HepG2 (cell line): ENCODE data around the gene C2CD2. TPM values are rescaled to one million over a fixed set of nuclear protein-coding genes. Genes with fewer than 3 reads are reported as not detected.
A peak's percentile ranks its signal among the peaks of the same experiment; 100 is the strongest.

Experiments
- ATF4 ChIP-seq, 2 experiments: fragments of 450-650 bp in 1 of 2; sonication (generic) in 1 of 2; formaldehyde crosslinking; IDR thresholded peaks; 2 replicates each; pipeline versions ENCODE4 v1.5.0 to v1.8.0; 2020 to 2022; ENCODE audit warnings: mild to moderate bottlenecking in 1 of 2, missing genetic modification reagents in 1 of 2
- CBX1 ChIP-seq: IDR thresholded peaks from one replicate; pipeline ENCODE4 v1.6.1; 2016; ENCODE audit warnings: antibody characterized with exemption, low read depth
- CENPX ChIP-seq: sonication (generic); formaldehyde crosslinking; IDR thresholded peaks from 2 replicates; pipeline ENCODE4 v1.9.0; 2021; ENCODE audit warnings: mild to moderate bottlenecking, missing genetic modification reagents, moderate library complexity
- FIP1L1 ChIP-seq: fragments of 200-400 bp; formaldehyde crosslinking; IDR thresholded peaks from 2 replicates; pipeline ENCODE4 v1.6.1; 2018; ENCODE audit warnings: low read depth, mild to moderate bottlenecking, low read length, moderate library complexity, borderline replicate concordance; ENCODE audit not compliant: insufficient read depth
- JUN ChIP-seq: sonication (generic); formaldehyde crosslinking; IDR thresholded peaks from 2 replicates; pipeline ENCODE4 v1.4.0; 2020; ENCODE audit warnings: mild to moderate bottlenecking, missing genetic modification reagents
- MIER3 ChIP-seq: IDR thresholded peaks from 2 replicates; pipeline ENCODE4 v1.6.1; 2016; ENCODE audit warnings: missing compliant biosample characterization, borderline replicate concordance
- MTF1 ChIP-seq: sonication (generic); formaldehyde crosslinking; IDR thresholded peaks from 2 replicates; pipeline ENCODE4 v1.5.0; 2020; ENCODE audit warnings: missing genetic modification reagents
- NPAS2 ChIP-seq: sonication (generic); formaldehyde crosslinking; IDR thresholded peaks from 2 replicates; pipeline ENCODE4 v1.8.0; 2022; ENCODE audit warnings: mild to moderate bottlenecking, missing genetic modification reagents, borderline replicate concordance
- SIN3B ChIP-seq: fragments of 150-350 bp; IDR thresholded peaks from 2 replicates; pipeline ENCODE4 v1.6.1; 2014; ENCODE audit warnings: low read length
- STAT6 ChIP-seq: sonication (generic); formaldehyde crosslinking; IDR thresholded peaks from 2 replicates; pipeline ENCODE4 v1.4.0; 2020; ENCODE audit warnings: missing genetic modification reagents, mild to moderate bottlenecking, borderline replicate concordance
- THAP8 ChIP-seq: sonication (generic); formaldehyde crosslinking; IDR thresholded peaks from 2 replicates; pipeline ENCODE4 v1.5.1; 2020; ENCODE audit warnings: missing genetic modification reagents, mild to moderate bottlenecking, borderline replicate concordance
- ZBTB10 ChIP-seq: sonication (generic); formaldehyde crosslinking; IDR thresholded peaks from 2 replicates; pipeline ENCODE4 v1.4.0; 2020; ENCODE audit warnings: missing genetic modification reagents, borderline replicate concordance
- ZMAT5 ChIP-seq: sonication (generic); formaldehyde crosslinking; IDR thresholded peaks from 2 replicates; pipeline ENCODE4 v1.5.0; 2020; ENCODE audit warnings: mild to moderate bottlenecking, low read depth, missing genetic modification reagents, borderline replicate concordance
- ZMYM4 ChIP-seq: sonication (generic); formaldehyde crosslinking; IDR thresholded peaks from 2 replicates; pipeline ENCODE4 v1.8.1; 2023; ENCODE audit warnings: mild to moderate bottlenecking, missing genetic modification reagents
- ZNF143 ChIP-seq: sonication (generic); formaldehyde crosslinking; IDR thresholded peaks from 2 replicates; pipeline ENCODE4 v1.4.0; 2020; ENCODE audit warnings: missing genetic modification reagents
- ZNF24 ChIP-seq: fragments of 450-650 bp; IDR thresholded peaks from 2 replicates; pipeline ENCODE4 v1.6.1; 2017; ENCODE audit warnings: antibody characterized with exemption, mild to moderate bottlenecking
- ZNF3 ChIP-seq: IDR thresholded peaks from 2 replicates; pipeline ENCODE4 v1.7.0; 2017; ENCODE audit warnings: inconsistent platforms
- ZNF430 ChIP-seq: sonication (generic); formaldehyde crosslinking; IDR thresholded peaks from 2 replicates; pipeline ENCODE4 v1.9.0; 2021; ENCODE audit warnings: mild to moderate bottlenecking, missing genetic modification reagents
- ZNF549 ChIP-seq: sonication (generic); formaldehyde crosslinking; IDR thresholded peaks from 2 replicates; pipeline ENCODE4 v1.5.0; 2020; ENCODE audit warnings: missing genetic modification reagents
- ZNF672 ChIP-seq: sonication (generic); formaldehyde crosslinking; IDR thresholded peaks from 2 replicates; pipeline ENCODE4 v1.8.1; 2022; ENCODE audit warnings: missing genetic modification reagents
- ZNF784 ChIP-seq: sonication (generic); formaldehyde crosslinking; IDR thresholded peaks from 2 replicates; pipeline ENCODE4 v1.5.1; 2020; ENCODE audit warnings: missing genetic modification reagents, mild to moderate bottlenecking, borderline replicate concordance
- ZNF850 ChIP-seq: sonication (generic); formaldehyde crosslinking; conservative IDR thresholded peaks from 2 replicates; pipeline ENCODE4 v1.9.0; 2021; ENCODE audit warnings: mild to moderate bottlenecking, missing genetic modification reagents
- polyA plus RNA-seq, 8 experiments: library from polyadenylated mRNA; depleted of rRNA in 3 of 8; stranded (reverse) in 7 of 8; unstranded in 1 of 8; fragments of >200 nt; fragmentation: Illumina TruSeq in 4 of 8; extraction: Trizol in 4 of 8; gene quantifications; 2 replicates each; pipeline versions ENCODE4 v1.2.1 to v1.2.3, GENCODE V29; 2011 to 2016; ENCODE audit warnings: low read depth in 4 of 8, missing spikeins in 1 of 8, mixed read lengths in 1 of 8; ENCODE audit not compliant: insufficient read depth in 1 of 8
- total RNA-seq, 5 experiments: library from RNA; depleted of rRNA; stranded (reverse); fragments of >200 nt; fragmentation: Illumina TruSeq; extraction: Trizol; gene quantifications; 2 replicates each; pipeline ENCODE4 v1.2.3, GENCODE V29; 2016; ENCODE audit warnings: low read depth in 1 of 5

Gene C2CD2
- total and polyA plus RNA-seq, 2 of the 13 experiments (the other 11 are each of a cell fraction or from before 2014, with no cell fraction given) = 12.5 to 19.7 TPM

- TF ChIP-seq SIN3B (no peak), ZMYM4 (CRISPR knock-in tag) (no peak), ATF4 (CRISPR knock-in tag; IDR thresholded peaks at IDR 0.05) (no peak), ZNF784 (CRISPR knock-in tag) (0 out of 2 replicates have a peak, but pooled peaks have one; percentile 49), ZNF430 (no peak), MIER3 (CRISPR knock-in tag) (no peak), STAT6 (CRISPR knock-in tag) (no peak), ZNF3 (CRISPR knock-in tag) (no peak), ZBTB10 (CRISPR knock-in tag) (no peak), CBX1 (no peak), ZNF24 (no peak), ZNF143 (CRISPR knock-in tag) (peak; percentile 85), ZNF672 (CRISPR knock-in tag) (no peak), ZNF549 (no peak), MTF1 (CRISPR knock-in tag) (no peak), ZMAT5 (CRISPR knock-in tag) (no peak), THAP8 (CRISPR knock-in tag) (no peak), FIP1L1 (no peak), ZNF850 (CRISPR knock-in tag) (no peak), CENPX (CRISPR knock-in tag) (no peak), JUN (CRISPR knock-in tag) (no peak), NPAS2 (no peak)
Observed at GRCh38 chr21:41879190-41879998, 74.4 kb downstream of the C2CD2 start, which contains the start of gene PRDM15 (continued).
